H9 (cell line): ENCODE measurements around the gene P2RY8. TPM values are rescaled to one million over a fixed set of nuclear protein-coding genes. Genes with fewer than 3 reads are reported as not detected.
A peak's percentile ranks its signal among the peaks of the same experiment; 100 is the strongest.
"Not testable (repeated sequence)": the region's sequence is repeated elsewhere in the genome, so short reads cannot be mapped to it uniquely, and the experiment has no call there.

ENCODE experiments used
- DNase-seq: peaks from one replicate; pipeline ENCODE4 v3.0.0-alpha.2; 2017
- H2AFZ ChIP-seq: one replicate; pipeline ENCODE4 v1.6.1; 2013; ENCODE audit warnings: mild to moderate bottlenecking, low read length, control low read depth, moderate library complexity
- H2AK5ac ChIP-seq: 2 replicates; pipeline ENCODE4 v1.6.1; 2013; ENCODE audit warnings: low read length, control low read depth, mixed read lengths; ENCODE audit not compliant: insufficient read length
- H2BK120ac ChIP-seq: one replicate; pipeline ENCODE4 v1.6.1; 2013; ENCODE audit warnings: low read depth, mild to moderate bottlenecking, low read length, control low read depth, inconsistent platforms; ENCODE audit not compliant: poor library complexity, severe bottlenecking
- H2BK12ac ChIP-seq: 2 replicates; pipeline ENCODE4 v1.6.1; 2013; ENCODE audit warnings: low read length, control low read depth, mixed read lengths, low read depth; ENCODE audit not compliant: insufficient read length
- H2BK15ac ChIP-seq: 2 replicates; pipeline ENCODE4 v1.6.1; 2013; ENCODE audit warnings: low read depth, low read length, control low read depth
- H2BK20ac ChIP-seq: one replicate; pipeline ENCODE4 v1.6.1; 2013; ENCODE audit warnings: low read depth, mild to moderate bottlenecking, low read length, control low read depth, inconsistent platforms; ENCODE audit not compliant: poor library complexity, severe bottlenecking
- H2BK5ac ChIP-seq: 2 replicates; pipeline ENCODE4 v1.6.1; 2013; ENCODE audit warnings: low read length, control low read depth, mixed read lengths; ENCODE audit not compliant: insufficient read length
- H3K14ac ChIP-seq: 2 replicates; pipeline ENCODE4 v1.6.1; 2013; ENCODE audit warnings: low read length, control low read depth; ENCODE audit not compliant: insufficient read depth
- H3K18ac ChIP-seq: 2 replicates; pipeline ENCODE4 v1.6.1; 2013; ENCODE audit warnings: low read depth, mild to moderate bottlenecking, mixed read lengths, low read length, control low read depth; ENCODE audit not compliant: insufficient read length
- H3K23ac ChIP-seq: 2 replicates; pipeline ENCODE4 v1.6.1; 2013; ENCODE audit warnings: low read length, control low read depth, mixed read lengths, low read depth; ENCODE audit not compliant: insufficient read length
- H3K23me2 ChIP-seq: 2 replicates; pipeline ENCODE4 v1.6.1; 2013; ENCODE audit warnings: low read depth, mild to moderate bottlenecking, mixed read lengths, low read length, control low read depth; ENCODE audit not compliant: insufficient read length, poor library complexity, severe bottlenecking
- H3K27ac ChIP-seq: 2 replicates; pipeline ENCODE4 v1.5.1; 2013; ENCODE audit warnings: low read length, control low read depth, mixed read lengths, low read depth; ENCODE audit not compliant: insufficient read length
- H3K27me3 ChIP-seq: 2 replicates; pipeline ENCODE4 v1.6.1; 2013; ENCODE audit warnings: low read length, control low read depth, inconsistent platforms; ENCODE audit not compliant: insufficient read depth
- H3K4ac ChIP-seq: 2 replicates; pipeline ENCODE4 v1.6.1; 2013; ENCODE audit warnings: low read depth, mild to moderate bottlenecking, control low read depth, inconsistent platforms, low read length, moderate library complexity
- H3K4me1 ChIP-seq: 2 replicates; pipeline ENCODE4 v1.6.1; 2013; ENCODE audit warnings: low read length, control low read depth, inconsistent platforms; ENCODE audit not compliant: insufficient read depth
- H3K4me2 ChIP-seq: 2 replicates; pipeline ENCODE4 v1.6.1; 2013; ENCODE audit warnings: low read length, control low read depth, mixed read lengths; ENCODE audit not compliant: insufficient read length, insufficient read depth
- H3K56ac ChIP-seq: 2 replicates; pipeline ENCODE4 v1.6.1; 2013; ENCODE audit warnings: low read depth, mild to moderate bottlenecking, mixed read lengths, low read length, control low read depth; ENCODE audit not compliant: insufficient read length
- H3K79me1 ChIP-seq: 2 replicates; pipeline ENCODE4 v1.6.1; 2013; ENCODE audit warnings: low read depth, mild to moderate bottlenecking, moderate library complexity, low read length, control low read depth, inconsistent platforms; ENCODE audit not compliant: insufficient read depth, poor library complexity, severe bottlenecking
- H3K79me2 ChIP-seq: 2 replicates; pipeline ENCODE4 v1.6.1; 2013; ENCODE audit warnings: low read length, control low read depth, inconsistent platforms; ENCODE audit not compliant: insufficient read depth
- H3K9ac ChIP-seq: 2 replicates; pipeline ENCODE4 v1.6.1; 2013; ENCODE audit warnings: low read length, control low read depth, mixed read lengths; ENCODE audit not compliant: insufficient read length; ENCODE audit errors: extremely low read depth
- H3K9me3 ChIP-seq: one replicate; pipeline ENCODE4 v1.6.1; 2013; ENCODE audit warnings: low read depth, low read length, inconsistent platforms; ENCODE audit not compliant: control insufficient read depth
- H3T11ph ChIP-seq: one replicate; pipeline ENCODE4 v1.6.1; 2013; ENCODE audit warnings: mild to moderate bottlenecking, low read length, control low read depth, inconsistent platforms
- H4K20me1 ChIP-seq: one replicate; pipeline ENCODE4 v1.6.1; 2013; ENCODE audit not compliant: control insufficient read depth, insufficient read length, insufficient read depth
- H4K5ac ChIP-seq: 2 replicates; pipeline ENCODE4 v1.6.1; 2013; ENCODE audit warnings: low read depth, mild to moderate bottlenecking, mixed read lengths, low read length, control low read depth; ENCODE audit not compliant: insufficient read length
- H4K8ac ChIP-seq: replicated peaks from 2 replicates; pipeline ENCODE4 v1.6.1; 2013; ENCODE audit warnings: low read length, control low read depth, mixed read lengths, low read depth; ENCODE audit not compliant: insufficient read length
- H4K91ac ChIP-seq: 2 replicates; pipeline ENCODE4 v1.6.1; 2013; ENCODE audit warnings: low read depth, mild to moderate bottlenecking, moderate library complexity, mixed read lengths, low read length, control low read depth; ENCODE audit not compliant: insufficient read length
- H3K27ac Mint-ChIP-seq, 3 experiments: 2 replicates in 2 of 3; 3 replicates in 1 of 3; pipeline ENCODE4 v1.8.0; 2020 to 2021; ENCODE audit warnings: mixed read lengths in 3 of 3, mild to moderate bottlenecking in 1 of 3, moderate library complexity in 1 of 3
- H3K27me3 Mint-ChIP-seq: 2 replicates; pipeline ENCODE4 v1.8.0; 2021; ENCODE audit warnings: low read depth, mild to moderate bottlenecking, moderate library complexity, mixed read lengths
- H3K36me3 Mint-ChIP-seq, 3 experiments: 2 replicates in 2 of 3; 3 replicates in 1 of 3; pipeline ENCODE4 v1.8.0; 2020 to 2021; ENCODE audit warnings: low read depth in 3 of 3, mixed read lengths in 3 of 3; ENCODE audit not compliant: insufficient read depth in 1 of 3
- H3K4me1 Mint-ChIP-seq, 2 experiments: 2 replicates each; pipeline ENCODE4 v1.8.0; 2020; ENCODE audit warnings: mixed read lengths in 2 of 2
- H3K4me3 Mint-ChIP-seq, 2 experiments: 2 replicates in 1 of 2; 3 replicates in 1 of 2; pipeline ENCODE4 v1.8.0; 2020 to 2021; ENCODE audit warnings: mild to moderate bottlenecking in 2 of 2, mixed read lengths in 2 of 2, moderate library complexity in 1 of 2
- H3K9me3 Mint-ChIP-seq, 2 experiments: 2 replicates in 1 of 2; 3 replicates in 1 of 2; pipeline ENCODE4 v1.8.0; 2020; ENCODE audit warnings: mild to moderate bottlenecking in 2 of 2, mixed read lengths in 2 of 2, moderate library complexity in 1 of 2
- CTCF ChIP-seq: fragments of 200-600 bp; sonication (generic); conservative IDR thresholded peaks from 3 replicates; pipeline ENCODE4 v1.8.0; 2021; ENCODE audit warnings: antibody characterized with exemption, mild to moderate bottlenecking
- WGBS: extraction: QIAGEN DNeasy Blood & Tissue Kit; methylation state at CpG from one replicate; pipeline ENCODE4 v1.1.7; 2013; ENCODE audit warnings: missing lambda C conversion rate, low lambda C conversion rate, mixed read lengths; ENCODE audit not compliant: insufficient read length; ENCODE audit errors: extremely low coverage; 5-methylcytosine and 5-hydroxymethylcytosine counted together
- total RNA-seq: library from RNA; stranded (reverse); gene quantifications from 2 replicates; pipeline ENCODE4 v1.2.1, GENCODE V29; 2021

The P2RY8 gene
- total RNA-seq, 1 experiment from 2014 or later: not detected

GRCh38 chrX:1491851-1492349 lies 45.1 kb downstream of the P2RY8 start:
- no peaks in the 10 kb centered on the region for H4K20me1 ChIP-seq
- no CpG with 5 or more reads among the region's 6 CpGs for WGBS
- H3K27ac Mint-ChIP-seq: no peak overlapping the region; a peak in 1 of 7 replicates

GRCh38 chrX:1491248-1491647 lies 45.7 kb downstream of the P2RY8 start:
- H2AK5ac ChIP-seq, H2BK20ac ChIP-seq, H4K5ac ChIP-seq, H3K56ac ChIP-seq, DNase-seq, H3K79me1 ChIP-seq, H3K27ac ChIP-seq, H3K18ac ChIP-seq, H3K4ac ChIP-seq, H3K27me3 ChIP-seq, H3K4me2 ChIP-seq, H3T11ph ChIP-seq, H3K4me1 ChIP-seq, H3K4me1 Mint-ChIP-seq, H2BK5ac ChIP-seq, H3K14ac ChIP-seq, H3K23me2 ChIP-seq, H4K91ac ChIP-seq, H4K8ac ChIP-seq, H2BK12ac ChIP-seq, H3K27ac Mint-ChIP-seq, H2BK120ac ChIP-seq, H3K9me3 ChIP-seq, H3K23ac ChIP-seq, H3K9ac ChIP-seq, H3K36me3 Mint-ChIP-seq, H3K79me2 ChIP-seq, H4K20me1 ChIP-seq, H2AFZ ChIP-seq, H2BK15ac ChIP-seq, H3K4me3 Mint-ChIP-seq: not testable (repeated sequence)
- peaks cover 22 to 23% of the 10 kb centered on the region in 2 experiments for H3K9me3 Mint-ChIP-seq
- WGBS: no CpG with 5 or more reads among the region's 4 CpGs
- H3K27me3 Mint-ChIP-seq: peaks cover 11% of the 10 kb centered on the region

More at GRCh38 chrX:1491851-1492349, 45.1 kb downstream of the P2RY8 start:
- Histone ChIP-seq H3K9me3 (no peaks in the 10 kb centered on the region), H3K79me1 (no peaks in the 10 kb centered on the region), H2BK12ac (no peak overlapping the region), H3K4me1 (no peaks in the 10 kb centered on the region; the same call in 1 of the 2 replicates), H2BK120ac (no peak overlapping the region), H2BK20ac (no peak overlapping the region), H3K4ac (no peak overlapping the region), H4K91ac (no peak overlapping the region), H3K18ac (no peak overlapping the region), H3K56ac (no peak overlapping the region), H3K14ac (no peak overlapping the region), H3T11ph (no peak overlapping the region), H2BK15ac (no peak overlapping the region), H2AFZ (no peak overlapping the region), H3K27me3 (no peaks in the 10 kb centered on the region), H4K8ac (no peak overlapping the region), H3K27ac (no peak overlapping the region), H3K9ac (no peak overlapping the region), H3K79me2 (no peaks in the 10 kb centered on the region), H3K23me2 (no peaks in the 10 kb centered on the region), H2BK5ac (no peak overlapping the region), H2AK5ac (no peak overlapping the region), H4K5ac (no peak overlapping the region), H3K4me2 (no peak overlapping the region), H3K23ac (no peak overlapping the region)
- peaks cover 21 to 22% of the 10 kb centered on the region in 2 experiments for H3K9me3 Mint-ChIP-seq
- peaks cover 0 to 5% (median 0%) of the 10 kb centered on the region in 3 experiments; a peak in 3 of 7 replicates for H3K36me3 Mint-ChIP-seq
- no peak overlapping the region; a peak in 1 of 5 replicates for H3K4me3 Mint-ChIP-seq
- peaks cover 3 to 8% of the 10 kb centered on the region in 2 experiments; a peak in 3 of 4 replicates for H3K4me1 Mint-ChIP-seq
- peak; percentile 77 for DNase-seq
- no peak for TF ChIP-seq CTCF
- H3K27me3 Mint-ChIP-seq: peaks cover 7% of the 10 kb centered on the region
